GM20431 (cell line): ENCODE measurements around the gene GLIS1.

ENCODE experiments used
- in situ Hi-C: fragments of 300-500 bp; cut with MseI, MboI; formaldehyde crosslinking; loops from one replicate; pipeline ENCODE4 v1.15.0; 2020; ENCODE audit warnings: low sequenced_read_pairs; ENCODE audit not compliant: unreplicated experiment

GLIS1 gene

DNA sequence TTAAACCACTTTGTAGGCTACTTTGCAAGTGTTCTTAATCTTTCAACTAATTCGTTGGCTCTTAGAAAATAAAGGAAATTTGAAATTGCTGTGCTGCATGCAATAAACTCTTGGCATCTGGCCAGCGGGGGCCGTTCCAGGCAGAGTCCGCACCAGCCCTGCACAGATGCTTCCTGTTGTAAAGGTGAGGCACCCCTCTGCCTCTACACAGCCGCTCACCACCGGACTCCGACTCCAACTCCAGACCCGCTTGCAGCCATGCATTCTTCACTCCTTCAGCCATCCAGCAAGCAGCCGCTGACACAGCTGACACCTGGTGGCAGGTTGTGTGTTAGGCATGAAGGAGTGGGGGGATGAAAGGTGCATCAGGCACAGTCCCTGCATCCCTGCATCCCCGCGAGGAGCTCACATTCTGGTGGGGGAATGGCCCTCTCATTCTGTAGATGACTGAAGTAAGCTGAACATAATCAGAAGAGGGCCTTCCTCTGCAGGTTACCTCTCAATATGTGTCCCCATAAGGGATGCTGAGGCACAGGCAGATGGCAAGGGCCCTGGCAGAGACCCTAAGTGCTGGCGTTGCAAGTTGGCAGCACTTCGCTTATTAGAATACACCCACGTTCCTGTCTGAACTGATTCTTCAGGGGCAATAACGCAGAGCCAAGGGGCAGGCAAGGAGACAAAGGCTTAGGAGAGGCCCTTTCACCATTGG is 56.8 kb downstream of the GLIS1 start:
- in situ Hi-C loops, result no loop called here

DNA sequence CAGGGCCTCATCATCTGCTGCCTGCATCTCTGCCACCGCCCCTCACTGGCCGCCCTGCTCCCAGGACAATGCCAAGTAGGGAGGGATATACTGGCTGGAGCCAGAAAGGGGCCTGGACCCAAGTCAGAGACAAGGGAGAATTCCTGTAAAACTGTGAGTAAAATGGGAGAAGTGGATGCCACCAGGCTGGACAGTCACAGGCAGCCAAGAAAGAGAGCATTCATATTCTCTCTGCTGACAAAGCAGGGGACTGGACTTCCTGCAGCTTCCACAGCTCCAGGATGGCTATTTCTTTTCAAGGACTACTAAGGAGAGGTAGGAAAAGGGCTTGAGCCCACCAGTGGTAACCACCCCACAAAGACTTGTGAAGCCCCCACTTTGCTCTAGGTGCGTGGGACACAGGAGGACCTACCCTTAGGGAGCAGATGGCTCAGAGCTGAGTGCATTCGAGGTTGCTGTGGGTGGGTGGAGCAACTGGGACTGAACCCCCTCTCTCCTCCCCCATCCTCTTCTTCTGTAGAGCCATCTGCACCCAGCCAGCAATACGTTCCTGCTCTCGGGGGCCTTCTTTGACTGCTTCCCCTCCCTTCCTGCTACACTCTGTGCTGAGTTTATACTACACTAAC is 57.5 kb downstream of the GLIS1 start:
- in situ Hi-C loops, result no loop called here

DNA sequence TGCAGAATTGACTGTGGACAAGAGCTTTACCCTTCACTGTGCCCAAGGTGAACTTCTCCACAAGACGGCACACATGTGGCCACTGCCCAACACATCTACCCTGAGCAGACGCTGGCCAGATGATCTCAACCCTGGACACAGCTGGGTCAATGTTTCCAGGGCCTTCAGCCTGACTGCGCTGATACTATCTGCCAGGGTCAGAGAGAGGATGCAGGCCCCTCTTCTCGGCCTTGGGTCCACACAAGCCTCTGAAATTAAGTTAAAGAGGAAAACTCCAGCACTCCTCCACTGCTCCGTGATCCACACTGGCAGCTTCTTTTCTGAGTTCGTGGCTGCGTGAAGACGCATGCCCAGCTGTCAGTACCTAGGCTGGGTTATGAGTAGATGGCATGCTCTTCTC is 58.1 kb downstream of the GLIS1 start:
- in situ Hi-C loops, result no loop called here

DNA sequence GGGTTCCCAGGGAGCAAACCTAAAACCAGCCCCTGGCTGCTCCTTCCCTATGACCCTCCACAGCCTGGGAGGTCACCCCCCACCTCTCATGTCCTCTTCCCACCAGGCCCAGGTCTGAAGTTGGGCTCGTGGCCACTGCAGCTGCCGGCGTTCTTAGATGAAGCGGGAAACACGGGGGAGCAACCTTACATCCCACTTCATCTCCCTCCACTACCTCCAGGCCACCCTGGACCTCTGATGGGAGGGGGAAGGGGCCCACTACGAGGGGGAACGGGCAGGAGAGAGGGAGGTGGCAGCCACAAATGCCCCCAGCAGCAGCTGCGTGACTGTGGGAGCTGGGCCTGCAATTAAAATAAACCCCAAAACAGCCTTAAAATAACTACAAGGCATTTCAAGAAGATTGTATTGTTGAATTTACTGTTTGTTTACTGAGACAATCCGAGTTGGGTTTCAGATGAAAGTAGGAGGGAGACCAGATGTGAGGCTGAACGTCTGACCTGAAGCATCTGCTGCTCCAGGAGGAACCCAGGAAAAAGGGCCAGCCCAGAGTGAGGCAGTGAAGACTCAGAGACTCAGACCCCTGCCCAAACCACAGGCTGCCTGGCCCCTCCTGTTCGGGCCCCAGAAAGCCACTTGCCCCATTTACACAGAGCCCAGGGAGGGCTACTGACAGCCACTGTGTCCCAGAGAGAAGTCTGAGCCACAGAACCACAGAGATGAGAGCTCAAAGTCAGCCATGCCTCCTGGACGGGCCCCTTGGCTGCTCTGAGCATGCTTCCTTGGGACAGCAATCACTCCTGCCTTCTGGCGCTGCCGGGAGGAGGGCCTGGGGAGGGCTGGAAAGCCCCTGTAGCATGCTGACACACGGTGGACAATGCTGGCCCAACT is 59.8 kb downstream of the GLIS1 start:
- in situ Hi-C loops, result no loop called here

GRCh38 chr1:53678507-53678906 is 60.5 kb downstream of the GLIS1 start:
- in situ Hi-C loops, result no loop called here

- in situ Hi-C loops, result no loop called here
Measured at GRCh38 chr1:53678046-53678445, 60.9 kb downstream of the GLIS1 start.

DNA sequence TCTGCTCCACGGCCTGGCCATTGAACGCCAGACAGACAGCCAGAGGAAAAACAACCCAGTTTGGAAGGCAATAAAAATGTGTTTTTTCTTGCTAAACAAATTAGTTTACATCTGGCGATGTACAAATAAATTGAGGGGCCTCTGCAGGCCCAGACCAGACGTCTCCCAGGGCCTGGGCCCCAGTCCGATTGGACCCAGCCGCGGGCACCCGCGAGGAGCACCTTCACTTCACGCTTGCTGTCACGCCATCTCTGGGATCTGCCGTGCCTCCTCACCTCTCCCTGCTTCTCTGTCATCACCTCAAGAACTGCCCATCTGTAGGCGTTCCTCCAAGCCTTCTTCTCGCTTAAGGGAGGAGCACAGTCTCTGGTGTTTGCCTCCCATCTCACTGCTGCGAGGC is 61.5 kb downstream of the GLIS1 start:
- in situ Hi-C loops, result no loop called here

- in situ Hi-C loops, result no loop called here
Measured at GRCh38 chr1:53672785-53673184, 66.2 kb downstream of the GLIS1 start.

- in situ Hi-C loops, result no loop called here
Measured at GRCh38 chr1:53672243-53672642, 66.7 kb downstream of the GLIS1 start.

DNA sequence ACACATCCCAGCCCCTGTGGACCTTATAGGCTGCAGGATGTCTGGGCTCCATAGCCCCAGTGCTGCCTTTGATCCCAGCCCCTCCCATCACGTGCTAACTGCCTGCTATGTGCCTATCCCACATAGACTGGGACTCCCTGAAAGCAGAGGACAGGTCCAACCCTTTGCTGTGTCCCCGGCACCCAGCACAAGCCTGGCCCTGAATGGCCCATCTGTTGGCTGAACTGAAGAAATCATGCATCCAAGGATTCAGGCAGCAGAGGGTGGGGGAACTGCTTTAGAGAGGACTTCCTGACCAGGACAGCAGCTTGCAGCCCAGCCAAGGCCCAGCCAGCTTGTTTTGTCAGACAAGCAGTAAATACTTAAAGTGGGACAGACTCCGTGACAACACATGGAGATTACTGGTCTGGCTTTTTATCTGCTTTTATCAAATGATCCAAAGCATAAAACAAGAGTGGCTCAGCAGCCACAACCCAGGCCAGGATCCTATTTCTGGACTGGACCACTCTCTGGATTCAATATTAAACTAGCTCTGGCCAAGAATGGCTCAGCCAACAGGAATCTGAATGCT is 69.3 kb downstream of the GLIS1 start:
- in situ Hi-C loops, result no loop called here

DNA sequence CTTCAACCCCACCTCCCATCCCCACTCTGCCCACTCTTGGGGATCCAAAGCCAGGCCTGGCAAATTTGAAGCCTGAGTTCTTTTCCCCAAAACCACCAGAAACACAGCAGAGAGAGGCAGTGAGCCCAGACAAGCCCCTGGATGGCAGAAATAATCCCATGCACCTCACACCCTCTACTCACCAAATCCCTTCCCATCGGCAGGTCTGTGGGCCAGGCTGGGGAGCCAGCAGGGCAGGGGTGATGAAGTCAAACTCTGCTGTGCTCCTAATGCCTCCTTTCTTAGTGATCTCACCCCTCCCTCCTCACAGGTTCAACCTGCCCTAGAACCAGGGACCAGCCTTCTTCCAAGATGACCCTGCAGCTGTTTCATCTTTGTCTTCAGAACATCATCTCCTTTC is 72.4 kb downstream of the GLIS1 start:
- in situ Hi-C loops, result no loop called here

- in situ Hi-C loops, result no loop called here
Measured at GRCh38 chr1:53665996-53666395, 73.0 kb downstream of the GLIS1 start.

DNA sequence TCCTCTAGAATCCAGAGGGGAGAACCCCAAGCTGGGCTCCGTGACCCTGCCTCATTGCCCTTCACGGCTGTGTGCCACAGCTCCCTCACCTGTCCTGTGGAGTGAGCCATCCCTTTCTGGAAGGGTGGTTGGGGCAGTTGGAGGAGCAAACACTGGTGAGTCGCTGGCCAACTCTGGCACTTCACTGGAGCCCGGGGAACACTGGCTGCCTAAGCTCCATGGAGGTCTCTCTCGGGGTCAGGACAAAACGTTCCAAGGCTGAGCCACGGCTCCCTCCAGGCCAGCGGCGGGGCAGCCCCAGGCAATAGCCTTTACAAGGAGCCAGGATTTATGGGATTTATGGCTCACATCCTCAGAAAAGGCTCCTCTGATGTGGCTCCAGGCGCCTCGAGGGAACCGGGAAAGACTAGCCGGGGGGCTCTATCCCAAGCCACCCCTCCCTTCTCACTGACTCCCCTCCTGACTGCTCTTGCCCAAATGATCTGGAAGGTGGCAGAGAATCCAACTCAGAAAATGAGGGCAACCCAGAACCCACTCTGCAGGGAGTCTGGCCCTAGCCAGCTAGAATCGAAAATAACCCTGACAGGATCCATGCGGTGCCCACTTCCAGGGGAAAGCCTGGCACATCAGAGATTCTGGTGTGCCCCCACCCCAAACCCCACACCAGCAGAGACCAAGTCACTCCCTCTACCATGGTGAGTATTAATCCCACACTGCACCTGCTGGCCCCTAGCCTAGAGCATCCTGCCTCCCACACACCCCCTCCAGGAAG is 75.2 kb downstream of the GLIS1 start:
- in situ Hi-C loops, result no loop called here

DNA sequence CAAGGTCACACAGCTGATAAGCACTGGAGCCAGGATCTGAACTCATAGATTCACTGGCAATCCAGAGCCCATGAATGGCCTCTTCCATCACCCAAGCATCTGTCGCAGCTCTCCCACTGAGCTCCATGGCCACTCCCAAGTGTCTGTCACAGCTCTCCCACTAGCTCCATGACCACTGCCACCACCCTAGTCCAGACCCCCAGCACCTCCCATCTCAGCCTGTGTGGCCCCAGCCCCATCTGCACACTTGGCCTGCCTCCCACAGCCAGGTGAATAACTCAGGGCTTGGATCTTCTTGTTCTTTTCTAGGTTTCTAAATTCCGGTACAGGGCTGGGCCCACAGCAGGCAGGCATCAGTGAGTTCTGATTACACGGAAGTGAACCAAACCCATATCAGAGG is 76.0 kb downstream of the GLIS1 start:
- in situ Hi-C loops, result no loop called here

- in situ Hi-C loops, result no loop called here
Measured at GRCh38 chr1:53662169-53662568, 76.8 kb downstream of the GLIS1 start.

DNA sequence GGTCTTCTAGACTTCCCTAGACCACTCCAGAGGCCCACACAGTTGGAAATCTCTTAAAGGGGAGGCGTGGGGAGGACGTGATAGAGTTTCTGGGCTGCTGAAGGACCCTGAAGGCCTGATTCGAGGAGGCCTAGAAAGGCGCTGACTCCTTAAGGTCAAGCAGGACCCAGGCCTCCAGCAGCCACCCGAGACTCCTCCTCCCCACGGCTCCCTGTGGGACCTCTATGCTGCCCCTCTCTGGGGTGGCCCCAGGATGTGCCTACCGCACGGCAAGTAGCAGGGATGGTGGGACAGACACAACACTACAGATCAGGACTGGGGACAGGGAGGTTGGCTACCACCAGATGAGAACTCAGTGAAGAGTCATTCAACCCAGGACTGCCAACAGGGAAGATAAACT is 77.5 kb downstream of the GLIS1 start:
- in situ Hi-C loops, result no loop called here

- in situ Hi-C loops, result no loop called here
Measured at GRCh38 chr1:53660666-53661065, 78.3 kb downstream of the GLIS1 start.

DNA sequence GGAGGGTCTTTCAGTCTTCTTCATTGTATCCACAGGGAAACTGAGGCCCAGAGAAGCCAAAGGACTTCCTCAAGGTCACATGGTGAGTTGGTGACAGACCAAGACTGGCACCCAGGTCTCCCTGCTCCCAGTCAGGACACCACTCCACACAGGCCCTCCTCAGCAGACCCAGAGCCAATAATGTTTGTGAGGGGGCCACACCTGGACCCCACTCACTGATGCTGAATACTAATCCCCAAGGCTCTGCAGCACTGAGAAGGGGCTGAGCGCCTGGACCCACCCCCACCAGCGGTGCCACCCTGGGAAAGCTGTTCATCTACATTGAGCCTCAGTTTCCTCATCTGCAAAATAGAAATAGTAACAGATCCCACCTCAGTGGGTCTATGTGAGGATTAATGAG is 79.5 kb downstream of the GLIS1 start:
- in situ Hi-C loops, result no loop called here

GRCh38 chr1:53658489-53659230 is 80.3 kb downstream of the GLIS1 start:
- in situ Hi-C loops, result no loop called here
